ENCODE results near the gene ZNRF4.

GRCh38 chr19:5491565-5491964 is 36.3 kb downstream of the ZNRF4 start:
- TF ChIP-seq CTCF (IDR thresholded peaks at IDR 0.05) (no peak), ZFX (IDR thresholded peaks at IDR 0.05; ENCODE audit: borderline replicate concordance) (no peak)
